Stimulated activated CD8-positive, alpha-beta memory T cell treated with anti-CD3 and anti-CD28 coated beads, Interleukin-12 subunit alpha, Interleukin-12 subunit beta, amount 100 ng/mL, for 24 hours (primary cell): ENCODE results near the gene VSTM2B.

Experiments used
- DNase-seq: peaks from one replicate; pipeline ENCODE4 v3.0.0-alpha.2; 2020; ENCODE audit errors: extremely low read depth

VSTM2B gene

DNA sequence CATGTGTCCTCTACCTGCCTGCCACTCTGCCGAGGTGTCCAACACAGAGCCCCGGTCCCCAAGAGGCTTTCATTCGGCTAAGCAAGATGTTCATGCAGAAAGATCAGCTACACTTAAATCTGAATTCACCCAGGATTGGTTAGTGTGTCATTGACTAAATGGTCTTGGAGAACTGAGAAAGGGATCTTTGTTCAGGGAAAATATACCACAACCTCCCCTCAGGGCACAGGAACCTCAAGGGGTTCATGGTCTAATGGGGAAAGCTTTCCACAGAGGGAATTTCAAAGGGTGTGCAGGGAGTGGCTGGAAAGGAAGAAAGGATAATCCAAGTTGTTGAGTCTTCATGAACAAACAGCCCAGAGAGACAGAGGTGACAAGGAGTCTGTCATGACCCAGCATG, 65.9 kb downstream of the VSTM2B start:
- no peak for DNase-seq

DNA sequence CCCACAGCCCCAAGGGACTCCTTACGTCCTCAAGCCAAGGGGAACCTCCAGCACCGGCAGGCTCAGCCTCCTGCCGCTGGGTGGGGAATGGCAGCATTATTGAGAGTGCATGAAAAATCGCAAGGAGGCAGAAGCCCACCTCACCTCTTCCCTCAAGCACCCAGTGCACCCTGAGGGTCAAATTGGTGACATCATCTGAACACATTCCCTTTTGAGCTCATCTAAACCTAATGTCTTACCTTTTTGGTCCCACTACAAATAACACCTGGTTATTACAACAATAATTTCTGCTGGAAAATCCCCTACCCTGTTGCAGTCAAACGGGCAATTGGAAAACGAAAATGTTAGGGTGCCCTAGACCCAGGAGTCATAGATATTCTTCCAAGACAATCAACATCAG, 68.1 kb downstream of the VSTM2B start:
- no peak for DNase-seq

DNA sequence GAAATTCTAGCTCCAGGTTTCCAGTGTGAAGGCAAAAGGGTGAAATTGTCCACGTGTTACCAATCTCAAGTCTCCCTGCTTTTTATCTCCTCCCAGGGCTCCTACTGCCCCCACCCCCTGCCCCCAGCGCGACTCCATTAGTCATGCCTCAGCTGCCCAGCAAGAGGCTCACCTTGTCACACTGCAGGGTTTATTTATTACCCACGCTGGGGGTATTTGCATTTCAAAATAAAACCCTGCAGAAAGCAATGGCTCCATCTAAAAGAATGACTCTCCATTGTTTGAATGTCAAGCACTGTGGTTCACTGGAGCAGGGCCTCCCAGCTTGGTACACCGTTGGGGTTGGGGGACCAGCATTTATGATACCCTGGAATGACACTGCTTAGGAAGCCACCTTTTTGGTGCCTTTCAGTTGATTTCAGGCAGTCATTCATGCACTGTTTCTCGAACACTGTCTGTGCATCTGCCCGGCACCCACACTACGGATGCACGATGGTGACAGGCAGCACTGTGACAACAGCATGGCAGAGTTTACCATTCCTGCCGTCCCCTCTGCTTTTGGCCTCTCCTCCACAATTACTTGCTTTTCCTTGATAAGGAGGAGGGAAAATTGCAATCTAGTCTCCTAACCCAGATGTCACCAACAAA, 70.4 kb downstream of the VSTM2B start:
- DNase-seq, result no peak

DNA sequence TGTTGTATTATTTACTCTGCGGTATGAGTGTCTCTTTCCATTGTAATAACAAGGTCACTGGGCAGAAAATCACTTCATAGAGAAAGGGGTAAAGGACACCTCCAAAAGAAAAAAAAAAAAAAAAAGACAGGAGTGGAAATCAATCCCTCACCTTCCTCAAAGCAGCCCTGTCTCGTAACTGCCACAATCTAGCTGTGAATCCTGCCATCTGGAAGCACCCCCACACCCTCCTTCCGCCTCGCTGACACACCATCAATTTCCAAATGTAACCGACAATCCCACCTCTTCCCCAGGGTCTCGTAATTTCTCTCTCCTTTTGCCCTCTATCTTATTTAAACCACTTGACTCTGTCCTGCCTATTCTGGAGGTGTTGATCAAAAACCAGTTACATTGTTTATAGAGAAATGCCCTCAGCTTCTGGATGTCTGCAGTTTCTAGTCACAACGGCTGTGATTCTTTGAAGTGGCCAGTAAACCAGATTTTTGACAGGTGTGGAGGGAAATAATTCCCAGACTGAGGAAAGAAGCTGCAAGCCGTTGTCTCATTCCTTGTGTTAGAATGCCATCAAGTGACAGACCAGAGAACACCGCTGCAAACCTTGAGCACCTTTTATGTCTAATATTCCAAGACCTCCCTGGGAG, 71.2 kb downstream of the VSTM2B start:
- no peak for DNase-seq

DNA sequence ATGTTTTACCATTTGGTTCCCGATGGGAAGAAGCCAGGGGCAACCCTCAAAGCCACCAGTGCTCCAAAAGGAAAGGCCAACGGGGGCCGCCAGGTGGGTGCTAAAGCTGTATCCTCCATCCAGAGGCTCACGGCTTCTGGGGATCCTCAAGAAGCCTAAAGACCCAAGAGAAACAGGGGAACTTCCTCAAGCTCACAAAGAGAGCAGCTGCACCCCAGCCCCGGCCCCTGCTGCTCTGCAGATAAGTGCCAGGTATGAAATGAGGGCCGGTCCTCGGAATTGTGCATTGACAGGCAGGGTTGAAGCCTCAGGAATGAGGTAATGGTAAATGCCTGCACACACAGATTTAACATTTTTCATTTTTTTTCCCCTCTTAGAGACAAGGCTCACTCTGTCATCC, 72.2 kb downstream of the VSTM2B start:
- no peak for DNase-seq

DNA sequence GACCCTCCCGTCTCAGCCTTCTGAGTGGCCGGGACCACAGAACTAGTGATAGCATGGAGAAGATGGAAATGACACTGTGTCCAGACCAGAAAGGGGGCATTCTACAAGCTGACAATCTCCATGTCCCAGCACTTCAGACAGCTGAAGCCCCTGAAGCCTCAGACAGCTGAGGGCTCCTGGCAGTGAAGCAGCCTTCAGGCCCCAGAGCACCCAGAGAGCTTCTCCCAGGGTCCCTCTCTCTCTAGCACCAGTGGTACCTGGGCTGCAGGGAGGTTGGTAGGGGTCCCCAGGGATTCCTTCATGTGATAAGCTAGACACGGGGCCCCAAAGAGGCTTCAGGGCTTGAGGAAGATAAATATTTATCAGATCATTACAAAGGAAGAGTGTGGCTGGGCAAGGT, 72.7 kb downstream of the VSTM2B start:
- no peak for DNase-seq

DNA sequence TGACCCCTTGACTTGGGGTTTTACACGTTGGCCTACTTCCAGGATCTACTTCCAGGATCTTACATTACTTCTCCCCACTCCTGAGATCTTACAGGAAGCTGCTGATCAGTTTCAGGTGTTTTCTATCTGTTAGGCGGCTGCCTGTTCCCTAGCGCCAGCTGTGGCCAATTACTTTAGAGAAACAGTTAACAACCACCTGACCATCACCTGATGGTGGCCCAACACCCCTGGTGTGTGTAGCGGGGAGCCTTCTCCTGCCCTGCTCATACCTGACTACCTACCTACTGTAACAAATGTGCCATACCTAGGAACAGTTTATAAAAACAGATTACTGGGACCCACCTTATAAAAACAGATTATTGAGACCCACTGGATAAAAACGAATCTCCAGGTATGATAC, 77.5 kb downstream of the VSTM2B start:
- no peak for DNase-seq

DNA sequence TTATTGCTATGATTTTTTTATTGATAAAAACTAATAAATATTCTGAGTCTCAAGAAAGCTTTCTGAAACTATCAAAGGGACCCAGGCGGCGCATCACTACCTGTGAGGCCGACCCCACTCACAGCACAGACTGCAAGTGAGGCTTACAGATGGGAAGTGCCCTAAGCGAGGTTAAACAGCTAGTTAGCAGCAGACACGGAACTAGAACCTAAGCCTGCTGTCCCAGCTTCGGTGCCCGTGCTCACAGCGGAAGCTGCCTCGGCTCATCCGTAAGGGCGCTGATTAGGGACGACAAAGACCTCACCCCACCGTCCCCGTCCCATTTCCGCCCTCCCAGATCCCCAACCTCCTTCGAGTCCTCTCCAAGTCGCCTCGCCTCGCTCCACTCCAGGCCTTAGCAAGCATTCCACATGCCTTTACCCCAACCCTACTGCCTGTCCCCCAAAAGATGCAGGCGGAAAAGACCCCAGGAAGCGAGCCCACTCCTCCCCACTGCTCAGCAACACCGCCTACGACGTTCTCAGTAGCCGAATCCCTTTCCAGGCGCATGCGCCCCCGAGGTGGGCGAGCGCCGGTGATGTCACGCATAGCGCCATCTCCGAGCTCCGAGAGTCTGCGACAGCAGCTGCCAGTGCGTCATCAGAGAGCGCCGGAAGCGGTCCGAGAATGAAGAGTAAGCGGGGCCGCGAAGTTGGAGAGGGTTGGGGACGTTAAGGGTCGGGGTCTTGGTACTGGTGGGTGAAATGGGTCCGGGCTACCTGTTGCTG, 80.0 kb downstream of the VSTM2B start, which contains the start of gene POP4:
Gene POP4 (plus strand): TSS at position 631 of the 767 bp plus-strand sequence. CDS start 36 bp downstream, at position 667.
- peak; percentile 96 for DNase-seq

DNA sequence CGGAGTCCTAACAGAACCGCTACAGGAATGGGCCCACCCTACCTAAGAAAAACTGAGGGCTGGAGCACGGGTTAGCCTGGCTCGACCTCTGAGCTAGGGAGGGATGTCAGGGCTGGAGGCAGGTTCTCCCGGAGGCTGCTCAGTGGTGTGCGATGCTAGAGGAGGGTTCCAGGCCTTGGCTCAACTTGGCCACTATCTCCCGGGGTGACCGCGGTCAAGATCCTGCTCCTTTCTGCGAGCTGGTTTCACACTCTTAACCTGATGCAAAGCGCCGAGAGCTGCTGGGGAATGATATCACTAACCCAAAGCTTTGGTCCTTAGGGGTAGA, 80.6 kb downstream of the VSTM2B start:
- DNase-seq, result no peak

DNA sequence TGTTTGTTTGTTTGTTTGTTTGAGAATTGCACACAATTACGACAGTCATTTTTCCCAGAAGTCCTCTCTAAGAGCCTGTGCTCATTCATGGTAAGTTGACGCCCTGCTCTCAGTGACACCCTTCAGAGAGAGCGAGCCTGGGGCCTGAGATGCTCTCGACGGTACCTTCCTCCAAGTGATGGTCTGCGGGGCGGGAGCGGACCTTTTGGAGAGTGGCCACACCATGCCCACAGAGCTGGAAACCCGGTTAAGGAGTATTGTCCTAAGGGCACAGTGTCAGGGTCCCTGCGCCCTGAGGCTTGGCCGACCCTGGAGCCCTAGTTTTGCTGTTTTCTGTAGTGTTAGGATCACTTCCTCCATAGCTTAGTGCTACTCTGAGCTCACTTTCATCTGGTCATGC, 83.8 kb downstream of the VSTM2B start:
- DNase-seq, result no peak

DNA sequence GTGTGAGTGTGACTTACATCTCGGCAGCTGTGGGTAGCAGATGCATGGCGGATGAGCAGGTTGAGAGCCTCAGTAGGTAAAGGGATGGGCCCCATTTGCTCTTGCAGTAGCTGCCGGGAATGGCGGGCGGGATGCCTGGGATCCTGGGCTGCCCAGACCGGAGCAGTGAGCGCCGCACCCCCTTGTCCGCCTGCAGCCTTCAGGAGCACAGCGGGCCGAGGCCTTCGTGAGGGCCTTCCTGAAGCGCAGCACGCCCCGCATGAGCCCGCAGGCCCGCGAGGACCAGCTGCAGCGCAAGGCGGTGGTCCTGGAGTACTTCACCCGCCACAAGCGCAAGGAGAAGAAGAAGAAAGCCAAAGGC, 84.4 kb downstream of the VSTM2B start:
- no peak for DNase-seq

DNA sequence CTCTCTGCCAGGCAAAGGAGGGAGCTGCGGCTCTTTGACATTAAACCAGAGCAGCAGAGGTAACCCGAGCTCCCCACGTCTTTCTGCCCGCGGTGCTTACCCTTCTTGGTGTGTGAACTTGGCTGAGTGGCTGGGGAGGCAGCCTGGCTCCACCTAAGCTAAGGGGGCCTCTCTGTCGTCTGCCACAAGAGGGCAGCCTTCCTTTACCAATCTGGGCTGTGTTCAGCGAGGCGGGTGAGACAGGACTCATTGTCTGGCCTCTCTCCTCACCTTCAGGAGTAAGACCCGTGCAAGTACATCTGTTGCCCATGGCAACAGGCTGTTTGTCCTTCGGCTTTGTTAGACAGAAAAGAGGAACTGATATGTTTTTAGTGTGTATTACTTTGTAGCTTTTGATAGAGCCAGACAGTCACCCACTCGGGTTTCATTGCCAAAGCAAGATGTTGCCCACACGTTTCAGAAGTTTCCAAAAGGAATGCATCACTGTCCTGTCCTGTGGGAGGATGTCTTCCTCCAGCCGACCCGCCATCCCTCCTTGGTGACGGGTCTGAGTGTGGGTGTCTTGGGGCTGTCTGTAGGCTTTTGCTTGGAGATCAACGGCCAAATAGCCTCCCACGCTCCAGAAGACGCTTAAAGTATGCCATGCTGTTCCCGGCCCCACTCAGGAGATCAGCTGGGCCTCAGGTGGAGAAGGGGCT, 84.9 kb downstream of the VSTM2B start:
- peak; percentile 56 for DNase-seq

DNA sequence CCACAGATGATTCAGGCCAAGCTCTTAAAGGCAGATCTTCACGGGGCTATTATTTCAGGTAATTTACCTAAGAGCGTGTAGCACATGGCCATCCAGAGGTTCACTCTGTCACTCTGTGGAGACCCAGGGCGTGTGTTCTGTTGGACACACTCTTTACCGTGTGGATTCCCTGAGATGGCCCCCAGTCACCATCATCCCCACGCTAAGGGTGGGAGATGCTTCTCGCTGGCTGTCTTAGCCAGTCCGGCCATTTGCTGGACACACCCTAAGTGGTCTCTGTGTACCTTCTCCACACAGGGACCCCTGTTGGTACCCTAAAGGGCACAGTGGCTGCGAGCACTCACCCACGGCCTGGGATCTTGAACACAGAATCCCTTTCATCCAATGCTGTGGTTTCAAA, 86.3 kb downstream of the VSTM2B start:
- DNase-seq, result no peak

DNA sequence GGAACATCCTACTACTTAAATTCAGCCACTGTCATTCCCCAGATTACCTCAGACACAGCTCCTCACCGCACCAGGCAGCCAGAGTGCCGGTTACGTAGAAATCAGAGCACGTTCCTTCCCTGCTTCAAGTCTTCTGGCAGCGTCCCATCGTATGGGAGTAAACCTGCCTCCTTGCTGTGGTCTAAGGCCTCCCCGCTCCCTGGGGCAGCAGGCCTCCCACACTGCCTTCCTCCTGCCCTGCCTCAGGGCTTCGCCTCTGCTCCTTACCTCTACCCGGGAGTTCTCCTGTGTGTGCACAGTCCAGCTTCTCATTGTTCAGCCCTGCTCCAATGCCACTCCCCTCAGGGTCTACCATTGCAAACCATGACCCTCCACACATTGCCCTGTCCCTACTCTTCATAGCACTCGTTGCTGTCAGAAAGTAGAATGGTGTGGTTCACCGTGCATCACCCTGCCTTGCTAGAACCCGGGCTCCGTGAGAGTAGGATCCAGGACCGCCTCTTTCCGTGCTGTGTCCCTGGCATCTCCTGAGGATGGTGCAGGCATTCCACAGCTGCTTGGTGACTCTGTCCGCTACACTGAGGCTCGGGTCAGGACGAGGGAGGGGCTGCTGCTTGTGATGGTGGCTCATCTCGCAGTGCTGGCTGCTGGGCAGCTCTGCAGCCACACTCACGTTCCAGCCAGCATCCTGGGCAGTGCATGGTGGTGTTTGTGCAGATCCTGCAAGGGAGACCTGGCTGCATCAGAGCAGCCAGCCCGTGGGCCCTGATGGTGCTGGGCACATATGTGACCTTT, 87.2 kb downstream of the VSTM2B start:
- DNase-seq, result no peak

DNA sequence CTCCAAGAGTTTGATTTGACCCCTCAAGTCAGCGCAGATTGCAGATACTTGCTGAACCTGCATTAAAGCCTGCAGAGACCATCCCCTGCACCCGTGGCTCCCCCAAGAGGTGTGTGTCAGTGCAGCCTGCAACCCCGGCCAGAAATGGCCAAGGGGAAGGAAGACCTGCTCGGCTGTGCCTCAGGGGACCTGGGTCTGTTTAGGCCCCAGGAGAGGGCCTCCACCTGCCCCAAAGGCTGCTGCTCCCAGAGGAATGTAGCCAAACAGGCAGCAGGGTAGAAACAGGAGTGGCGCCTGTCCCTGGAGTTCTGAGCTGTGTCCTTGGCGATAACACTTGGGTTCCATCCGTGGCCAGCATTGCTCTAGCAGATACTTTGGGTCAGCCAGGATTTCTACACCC, 88.3 kb downstream of the VSTM2B start:
- DNase-seq, result no peak
